Upper lobe of left lung (tissue), 6 donors: Measurements from ENCODE around the gene LSM14A. TPM values are rescaled to one million over a fixed set of nuclear protein-coding genes. Genes with fewer than 3 reads are reported as not detected.
"Not testable (repeated sequence)": the region's sequence is repeated elsewhere in the genome, so short reads cannot be mapped to it uniquely, and the experiment has no call there.

Experiments used
- ATAC-seq, 2 donors: fragments of 200-7000 bp; cut with Tn5 transposase; one replicate each; pipeline ENCODE4 v1.9.1; 2022; ENCODE audit warnings: mild to moderate bottlenecking in 2 of 2, moderate library complexity in 2 of 2; ENCODE audit not compliant: low FRiP score in 2 of 2
- DNase-seq, 2 donors: peaks; one replicate each; pipeline ENCODE4 v3.0.0-alpha.2; 2019 to 2020
- H3K27ac ChIP-seq, 4 donors: fragments of 200-600 bp; sonication (generic); one replicate each; pipeline ENCODE4 v1.5.1; 2016 to 2019
- H3K27me3 ChIP-seq, 4 donors: fragments of 200-600 bp; sonication (generic); one replicate each; pipeline ENCODE4 v1.5.1; 2017 to 2019
- H3K36me3 ChIP-seq, 4 donors: fragments of 200-600 bp; sonication (generic); one replicate each; pipeline ENCODE4 v1.5.1; 2016 to 2019
- H3K4me1 ChIP-seq, 4 donors: fragments of 200-600 bp; sonication (generic); one replicate each; pipeline ENCODE4 v1.5.1; 2018 to 2019
- H3K4me3 ChIP-seq, 4 donors: fragments of 200-600 bp; sonication (generic); one replicate each; pipeline ENCODE4 v1.5.1; 2017 to 2019; ENCODE audit warnings: mild to moderate bottlenecking in 2 of 4, moderate library complexity in 1 of 4
- H3K9me3 ChIP-seq, 4 donors: fragments of 200-600 bp; sonication (generic); one replicate each; pipeline ENCODE4 v1.5.1; 2018 to 2019
- CTCF ChIP-seq, 6 experiments: fragments of 450-650 bp in 4 of 6; fragments of 200-600 bp in 2 of 6; sonication (generic) in 2 of 6; IDR thresholded peaks; one replicate each; pipeline ENCODE4 v1.5.1; 2016 to 2019; ENCODE audit warnings: antibody characterized with exemption in 6 of 6
- EP300 ChIP-seq, 4 donors: sonication (generic); formaldehyde crosslinking; IDR thresholded peaks; one replicate each; pipeline ENCODE4 v1.5.1; 2017; ENCODE audit warnings: antibody characterized with exemption in 4 of 4, control low read depth in 2 of 4
- POLR2A ChIP-seq, 4 donors: fragments of 450-650 bp; IDR thresholded peaks; one replicate each; pipeline ENCODE4 v1.5.1; 2016 to 2017; ENCODE audit warnings: antibody characterized with exemption in 4 of 4, mild to moderate bottlenecking in 2 of 4
- POLR2AphosphoS5 ChIP-seq, 2 donors: sonication (generic); formaldehyde crosslinking; IDR thresholded peaks; one replicate each; pipeline ENCODE4 v1.5.1; 2017; ENCODE audit warnings: antibody characterized with exemption in 2 of 2
- WGBS, 2 donors: methylation state at CpG; one replicate each; pipeline ENCODE4 v1.1.5; 2017 to 2018; 5-methylcytosine and 5-hydroxymethylcytosine counted together
- total RNA-seq, 6 donors: library from RNA; depleted of rRNA in 4 of 6; stranded (reverse); fragments of >200 nt in 4 of 6; gene quantifications; one replicate each; pipeline versions ENCODE4 v1.1.0 to v1.2.1, GENCODE V29; 2016 to 2021
- donor health status: DM: no; HTN: no; CAD: no; lungs with moderate emphysema.
- donor health status: DM: no; HTN: yes; CAD: no; lungs with severe emphysema.

The LSM14A gene
- total RNA-seq, 6 donors from 2014 or later = 85.2 to 212 (median 96.3) TPM

DNA sequence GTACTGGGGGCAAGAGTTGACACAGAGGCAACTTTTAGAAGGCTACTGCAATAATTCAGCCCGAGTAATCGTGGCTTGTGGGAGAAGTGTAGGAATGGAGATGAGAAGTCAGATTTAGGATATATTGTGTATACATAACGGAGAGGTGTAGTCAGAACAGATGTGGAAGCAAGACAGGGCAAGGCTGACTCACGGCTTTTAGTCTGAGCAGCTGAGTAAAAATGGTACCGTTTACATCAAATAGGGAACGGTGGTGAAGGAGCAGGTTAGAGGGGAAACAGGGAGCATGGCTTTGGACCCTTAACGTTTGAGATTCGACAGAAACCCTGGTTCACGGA lies 796 bp upstream of the LSM14A start:
- Histone ChIP-seq H3K27ac (peak overlapping the region; percentile 98 to 100 (median 99)), H3K27me3 (no peaks in the 10 kb centered on the region), H3K9me3 (no peaks in the 10 kb centered on the region), H3K36me3 (no peaks in the 10 kb centered on the region), H3K4me3 (peak overlapping the region; percentile 58 to 97 (median 66)), H3K4me1 (peaks cover 35 to 43% (median 39%) of the 10 kb centered on the region in 4 donors)
- WGBS, 2 donors = 31 to 38% methylated on average over 9 of the region's 9 CpGs
- DNase-seq (no peak), ATAC-seq (peak in 1 of 2 donors; percentile 24)
- no peak for TF ChIP-seq CTCF (IDR thresholded peaks at IDR 0.05)
- TF ChIP-seq POLR2A (IDR thresholded peaks at IDR 0.05) = no peak
- TF ChIP-seq POLR2AphosphoS5 (IDR thresholded peaks at IDR 0.05) = no peak
- no peak for TF ChIP-seq EP300 (IDR thresholded peaks at IDR 0.05)

- peaks cover 47 to 53% (median 50%) of the 10 kb centered on the region in 4 donors for H3K4me1 ChIP-seq
- no peak for TF ChIP-seq EP300 (IDR thresholded peaks at IDR 0.05)
- H3K27ac ChIP-seq = peak overlapping the region; percentile 98 to 100 (median 99)
- WGBS, 2 donors = 0% methylated on average over 5 to 23 of the region's 58 CpGs
- DNase-seq (peak in 1 of 2 donors; percentile 28), ATAC-seq (peak; percentile 50 to 68)
- no peaks in the 10 kb centered on the region for H3K27me3 ChIP-seq
- H3K36me3 ChIP-seq = no peaks in the 10 kb centered on the region
- peak overlapping the region; percentile 65 to 97 (median 72) for H3K4me3 ChIP-seq
- H3K9me3 ChIP-seq = no peaks in the 10 kb centered on the region
Observed at GRCh38 chr19:34172661-34173192, 423 bp downstream of the LSM14A start.

GRCh38 chr19:34173193-34173956 lies 1.1 kb downstream of the LSM14A start:
- H3K9me3 ChIP-seq = no peaks in the 10 kb centered on the region
- ATAC-seq (peak; percentile 0 to 51), DNase-seq (peak in 1 of 2 donors; percentile 40)
- H3K4me3 ChIP-seq = peak overlapping the region; percentile 65 to 97 (median 72)
- H3K4me1 ChIP-seq = peaks cover 54 to 59% (median 57%) of the 10 kb centered on the region in 4 donors
- TF ChIP-seq POLR2AphosphoS5 (IDR thresholded peaks at IDR 0.05) (peak in 1 of 2 donors; percentile 4), EP300 (IDR thresholded peaks at IDR 0.05) (no peak), POLR2A (IDR thresholded peaks at IDR 0.05) (no peak), CTCF (IDR thresholded peaks at IDR 0.05) (peak in 1 of 6 experiments; percentile 5)
- WGBS, 2 donors = 2 to 4% methylated on average over 22 of the region's 23 CpGs
- H3K27ac ChIP-seq = peak overlapping the region; percentile 98 to 100 (median 99)
- no peaks in the 10 kb centered on the region for H3K36me3 ChIP-seq
- no peaks in the 10 kb centered on the region for H3K27me3 ChIP-seq

GRCh38 chr19:34175173-34175572 lies 2.9 kb downstream of the LSM14A start:
- peaks cover 65 to 77% (median 70%) of the 10 kb centered on the region in 4 donors for H3K4me1 ChIP-seq
- H3K9me3 ChIP-seq, H3K36me3 ChIP-seq, H3K27me3 ChIP-seq, DNase-seq, ATAC-seq: not testable (repeated sequence)
- H3K27ac ChIP-seq = peak overlapping the region in 1 of 4 donors; percentile 98
- H3K4me3 ChIP-seq = peak overlapping the region in 1 of 4 donors; percentile 10
- 82 to 85% methylated on average over 8 of the region's 8 CpGs for WGBS, 2 donors

GRCh38 chr19:34176581-34176980 lies 4.3 kb downstream of the LSM14A start:
- TF ChIP-seq POLR2A (IDR thresholded peaks at IDR 0.05) = no peak
- no peak for TF ChIP-seq POLR2AphosphoS5 (IDR thresholded peaks at IDR 0.05)
- TF ChIP-seq EP300 (IDR thresholded peaks at IDR 0.05) = no peak
- TF ChIP-seq CTCF (IDR thresholded peaks at IDR 0.05) = no peak
- H3K27me3 ChIP-seq = no peaks in the 10 kb centered on the region
- ATAC-seq (no peak), DNase-seq (no peak)
- peaks cover 0 to 12% (median 0%) of the 10 kb centered on the region in 4 donors for H3K36me3 ChIP-seq
- 36 to 42% methylated on average over 3 of the region's 3 CpGs for WGBS, 2 donors
- H3K4me3 ChIP-seq = peak overlapping the region in 1 of 4 donors; percentile 12
- H3K9me3 ChIP-seq = no peaks in the 10 kb centered on the region
- H3K27ac ChIP-seq = no peak overlapping the region
- H3K4me1 ChIP-seq = peaks cover 72 to 85% (median 79%) of the 10 kb centered on the region in 4 donors
